Eye (tissue), 1 donor: ENCODE results near the gene REEP1.
"Not testable (repeated sequence)": the region's sequence is repeated elsewhere in the genome, so short reads cannot be mapped to it uniquely, and the experiment has no call there.

Source experiments
- DNase-seq: peaks from one replicate; pipeline ENCODE4 v3.0.0-alpha.2; 2015

REEP1 gene

DNA sequence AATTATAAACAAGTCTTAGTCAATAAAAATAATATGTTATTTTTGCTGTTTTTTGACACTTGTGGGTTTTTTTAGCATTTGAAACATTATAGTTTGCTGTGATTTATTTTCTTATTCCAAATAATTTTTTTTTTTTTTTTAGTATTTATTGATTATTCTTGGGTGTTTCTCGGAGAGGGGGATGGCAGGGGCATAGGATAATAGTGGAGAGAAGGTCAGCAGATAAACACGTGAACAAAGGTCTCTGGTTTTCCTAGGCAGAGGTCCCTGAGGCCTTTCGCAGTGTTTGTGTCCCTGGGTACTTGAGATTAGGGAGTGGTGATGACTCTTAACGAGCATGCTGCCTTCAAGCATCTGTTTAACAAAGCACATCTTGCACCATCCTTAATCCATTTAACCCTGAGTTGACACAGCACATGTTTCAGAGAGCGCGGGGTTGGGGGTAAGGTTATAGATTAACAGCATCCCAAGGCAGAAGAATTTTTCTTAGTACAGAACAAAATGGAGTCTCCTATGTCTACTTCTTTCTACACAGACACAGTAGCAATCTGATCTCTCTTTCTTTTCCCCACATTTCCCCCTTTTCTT lies 8.5 kb upstream of the REEP1 start:
- not testable (repeated sequence) for DNase-seq

DNA sequence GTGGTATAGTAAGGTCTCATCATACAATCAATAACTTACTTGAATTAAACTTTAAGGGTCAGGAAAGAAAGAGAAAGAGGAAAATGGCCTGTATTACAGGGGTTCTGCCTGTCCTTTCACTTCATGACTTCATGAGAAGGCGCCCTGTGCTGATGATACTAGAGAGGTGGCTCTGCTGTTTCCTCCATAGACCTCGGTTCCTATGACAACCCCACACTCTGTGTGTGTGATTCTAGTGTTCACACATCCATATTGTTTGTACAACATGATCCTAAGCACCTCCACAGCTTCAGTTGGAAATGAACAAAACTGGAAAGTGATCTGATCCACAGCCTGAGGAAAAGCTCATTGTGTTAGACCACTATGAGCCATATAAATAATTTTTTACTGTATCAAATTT lies 7.0 kb upstream of the REEP1 start:
- DNase-seq: no peak

DNA sequence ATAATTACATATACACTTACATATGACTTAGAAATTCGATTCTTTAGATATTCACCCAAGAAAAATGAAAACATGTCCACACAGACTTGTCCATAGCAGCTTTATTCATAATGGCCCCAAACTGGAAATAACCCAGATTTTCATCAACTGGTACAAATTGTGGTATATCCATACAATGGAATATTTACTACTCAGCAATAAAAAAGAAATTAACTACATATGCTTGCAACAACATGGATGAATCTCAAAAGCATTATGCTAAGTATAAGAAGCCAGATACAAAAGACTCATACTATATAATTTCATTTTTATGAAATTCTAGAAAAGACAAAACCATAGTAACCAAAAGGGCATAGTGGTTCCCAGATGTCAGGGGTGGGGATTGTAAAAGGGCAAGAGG lies 5.1 kb upstream of the REEP1 start:
- no peak for DNase-seq

DNA sequence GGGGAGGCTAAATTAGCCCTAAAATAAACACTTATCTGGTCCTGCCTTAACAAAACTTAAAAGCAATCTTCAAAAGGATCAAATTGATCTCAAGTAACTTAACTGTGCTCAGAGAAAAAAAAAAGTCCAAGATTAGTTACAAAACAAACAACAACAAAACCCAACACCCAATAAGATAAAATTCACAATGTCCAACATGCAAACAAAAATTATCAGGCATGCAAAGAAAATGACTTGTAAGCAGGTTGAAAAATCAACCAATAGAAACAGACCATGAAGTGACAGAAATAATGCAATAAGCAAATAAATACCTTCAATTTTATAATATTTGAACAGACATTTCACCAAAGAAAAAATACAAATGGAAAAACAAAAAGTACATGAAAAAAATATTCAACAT lies 4.0 kb upstream of the REEP1 start:
- DNase-seq: no peak

DNA sequence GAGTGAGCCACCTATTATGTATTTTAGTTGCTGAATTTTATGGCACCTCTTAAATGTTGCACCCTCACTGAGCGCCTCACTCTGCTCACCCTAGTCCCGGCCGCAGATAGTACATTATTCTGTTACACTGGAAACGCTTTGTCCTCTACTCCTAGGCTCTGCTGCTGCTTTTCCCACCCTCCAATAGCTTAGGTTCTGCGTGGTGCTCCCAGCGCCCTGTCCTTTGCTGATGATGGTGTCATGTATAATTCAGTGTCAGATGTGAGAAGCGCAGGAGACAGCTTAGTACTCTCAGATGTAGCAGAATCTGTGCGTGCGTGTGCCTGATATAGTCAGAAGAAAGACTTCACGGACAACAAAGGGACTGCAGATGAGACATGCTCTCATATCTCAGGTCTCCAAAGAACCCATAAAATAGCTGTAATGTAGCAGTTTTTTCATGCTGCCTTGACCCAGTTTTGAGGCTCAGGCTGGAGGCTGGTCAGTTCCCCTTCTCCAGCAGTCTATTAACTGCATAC lies 1.4 kb upstream of the REEP1 start:
- peak; percentile 48 for DNase-seq

DNA sequence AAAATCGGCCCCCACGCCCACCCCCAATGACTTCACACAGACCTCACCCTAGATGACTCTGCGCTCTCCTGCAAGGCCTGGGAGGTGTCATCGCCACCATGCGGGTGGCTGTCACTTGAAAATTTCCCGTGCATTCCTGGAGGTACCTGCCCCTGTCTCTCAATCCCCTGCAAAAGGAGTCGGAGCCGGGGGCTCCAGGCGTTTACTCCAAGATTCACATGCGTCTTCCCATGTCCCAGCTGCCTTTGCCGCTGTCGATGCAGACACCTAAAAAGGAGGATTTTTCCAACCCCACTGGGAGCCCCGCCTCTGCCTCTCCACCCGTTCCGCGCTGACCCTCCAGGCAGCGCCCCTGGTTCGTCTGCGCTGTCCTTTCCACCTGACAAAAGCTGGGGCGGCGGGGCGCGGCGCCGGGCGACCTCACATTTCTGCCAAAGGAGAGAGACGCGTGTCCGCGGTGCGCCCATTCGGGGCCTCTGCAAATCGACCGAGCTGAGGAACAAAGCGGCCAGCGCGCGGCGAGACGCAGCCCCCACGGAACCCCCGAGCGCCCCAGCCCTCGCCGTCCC lies 667 bp downstream of the REEP1 start:
- DNase-seq: peak; percentile 71

DNA sequence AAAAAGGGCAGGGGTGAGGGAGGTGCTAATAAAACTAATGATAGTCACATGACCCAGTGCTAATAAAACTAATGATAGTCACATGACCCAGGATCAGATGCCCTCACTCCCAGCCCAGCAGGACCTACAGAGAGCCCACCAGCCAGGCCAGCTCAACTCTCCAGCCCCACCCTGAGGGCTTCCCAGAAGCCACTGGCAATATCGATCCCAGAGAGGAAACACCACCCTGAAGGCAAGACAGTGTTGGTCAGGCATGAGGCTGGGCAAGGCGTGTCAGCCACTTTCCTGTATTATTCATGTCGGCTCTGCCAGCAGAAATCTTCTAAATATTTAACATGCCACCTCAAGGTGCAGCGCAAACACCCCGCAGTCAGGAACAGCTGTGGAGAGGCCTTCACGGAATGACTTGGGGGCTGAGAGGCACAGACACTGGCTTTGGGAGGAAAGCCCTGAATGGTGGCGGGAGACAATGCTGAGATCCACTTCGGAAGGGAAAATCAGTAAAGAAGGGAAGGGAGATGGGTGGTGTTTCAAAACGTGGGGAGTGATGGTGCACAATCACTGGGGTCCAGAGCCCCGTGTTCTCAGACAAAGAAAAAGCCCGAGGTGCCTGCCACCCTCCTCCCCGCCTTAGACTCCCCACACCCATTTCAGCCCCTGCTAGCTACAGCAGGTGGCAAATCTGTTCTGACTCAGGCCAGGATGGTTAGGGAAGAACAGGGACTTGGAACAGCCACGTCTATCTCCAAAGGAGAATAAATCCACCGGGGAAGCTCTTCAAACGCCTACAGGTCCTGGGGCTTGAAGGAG lies 1.4 kb downstream of the REEP1 start:
- DNase-seq: peak; percentile 63

DNA sequence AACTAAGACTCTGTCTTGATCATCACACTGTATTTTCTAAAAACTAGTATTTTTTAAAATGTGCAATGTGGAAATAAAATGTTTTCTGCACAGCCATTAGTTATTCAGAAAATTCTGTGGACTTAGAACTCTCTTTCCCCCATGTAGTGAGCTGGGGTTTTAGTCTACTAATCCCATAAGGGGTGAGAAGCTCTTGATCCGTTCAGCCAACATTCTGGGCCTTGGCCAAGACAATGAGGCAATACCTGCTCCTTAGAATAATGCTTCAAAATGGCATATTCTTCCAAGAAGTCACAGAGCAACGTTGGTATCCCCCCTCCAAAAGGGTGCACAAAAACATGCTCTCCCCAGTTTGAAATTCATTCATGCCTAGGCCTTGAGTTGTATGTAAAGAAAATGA lies 4.0 kb downstream of the REEP1 start:
- no peak for DNase-seq

DNA sequence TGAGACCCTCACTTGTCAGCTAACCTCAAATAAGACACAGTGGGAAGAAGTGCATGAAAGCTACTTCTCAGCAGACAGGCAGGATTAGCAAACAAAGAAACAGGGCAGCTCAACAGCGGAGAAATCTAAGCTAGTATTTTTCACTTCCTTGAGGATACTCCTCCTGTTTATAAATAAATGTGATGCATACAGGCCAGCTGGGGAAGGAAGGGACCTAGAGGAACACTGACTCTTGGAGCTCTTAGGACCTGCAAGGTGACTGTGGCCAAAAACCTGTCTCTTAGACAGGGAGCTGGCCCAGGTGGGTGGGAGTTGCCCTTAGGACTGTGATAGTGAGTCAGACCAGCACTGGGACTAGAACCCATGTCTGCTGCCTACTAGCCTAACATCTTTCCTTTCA lies 4.8 kb downstream of the REEP1 start:
- DNase-seq: no peak

DNA sequence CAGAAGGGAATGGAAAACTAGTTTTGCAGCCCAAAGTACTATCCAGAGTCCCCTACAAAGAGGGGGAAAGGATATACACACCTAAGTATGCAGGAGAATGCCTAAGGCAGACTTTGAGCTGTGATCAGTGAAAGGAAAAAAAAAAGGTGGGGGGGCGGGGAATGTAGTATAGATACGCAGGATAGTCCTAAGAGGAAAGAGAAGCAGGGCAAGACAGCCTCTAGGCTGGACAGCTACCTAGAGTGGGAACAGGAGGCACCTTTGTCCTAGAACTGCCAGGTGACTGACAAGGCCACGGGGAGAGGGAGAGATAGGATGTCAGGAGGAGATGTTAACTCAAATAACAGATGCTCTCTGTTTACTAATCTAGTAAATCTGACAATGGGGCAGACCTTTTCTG lies 6.0 kb downstream of the REEP1 start:
- no peak for DNase-seq

DNA sequence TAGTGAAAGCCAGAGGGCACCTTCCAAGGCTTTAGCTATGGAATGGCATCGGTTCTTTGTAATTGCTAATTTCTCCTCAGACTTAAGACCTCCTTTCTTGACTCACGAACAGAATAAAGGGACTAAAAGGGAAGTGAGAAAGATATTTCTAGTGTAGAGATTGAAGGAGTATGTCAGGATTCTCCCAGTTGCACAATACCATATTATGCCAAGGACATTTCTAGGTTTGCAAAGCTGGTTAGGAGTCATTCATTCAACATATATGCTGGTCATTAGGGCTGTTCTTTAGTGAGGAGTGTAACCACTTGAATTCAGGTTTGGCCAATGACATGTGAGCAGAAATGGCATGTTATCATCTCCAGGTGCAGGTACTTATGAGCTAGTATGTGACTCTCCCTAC lies 7.4 kb downstream of the REEP1 start:
- DNase-seq: no peak

DNA sequence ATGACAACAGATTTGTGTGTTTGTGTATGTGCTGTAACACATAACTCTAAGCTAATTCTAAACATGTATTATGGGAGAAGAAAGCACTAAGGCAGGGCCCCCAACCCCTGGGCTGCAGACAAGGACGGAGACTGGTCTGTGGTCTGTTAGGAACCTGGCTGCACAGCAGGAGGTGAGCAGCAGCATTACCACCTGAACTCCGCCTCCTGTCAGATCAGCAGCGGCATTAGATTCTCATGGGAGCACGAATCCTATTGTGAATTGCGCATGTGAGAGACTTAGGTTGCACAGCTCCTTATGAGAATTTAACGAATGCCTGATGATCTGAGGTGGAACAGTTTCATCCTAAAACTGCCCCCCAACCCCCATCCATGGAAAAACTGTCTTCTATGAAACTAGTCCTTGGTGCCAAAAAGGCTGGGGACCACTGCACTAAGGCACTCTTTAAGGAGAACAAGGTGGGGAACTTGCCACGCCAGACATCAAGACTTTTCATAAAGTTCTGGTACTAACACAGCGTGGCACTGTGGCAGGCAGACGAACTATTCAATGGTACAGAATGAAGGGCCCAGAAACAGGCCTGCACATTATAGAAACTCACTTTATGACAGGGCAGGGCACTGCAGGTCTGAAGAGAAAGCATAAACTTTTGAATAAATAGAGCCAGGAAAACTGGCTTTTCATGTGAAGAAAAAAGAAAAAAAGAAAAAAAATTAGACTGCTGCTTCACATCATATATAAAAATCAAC lies 14.0 kb downstream of the REEP1 start:
- no peak for DNase-seq

DNA sequence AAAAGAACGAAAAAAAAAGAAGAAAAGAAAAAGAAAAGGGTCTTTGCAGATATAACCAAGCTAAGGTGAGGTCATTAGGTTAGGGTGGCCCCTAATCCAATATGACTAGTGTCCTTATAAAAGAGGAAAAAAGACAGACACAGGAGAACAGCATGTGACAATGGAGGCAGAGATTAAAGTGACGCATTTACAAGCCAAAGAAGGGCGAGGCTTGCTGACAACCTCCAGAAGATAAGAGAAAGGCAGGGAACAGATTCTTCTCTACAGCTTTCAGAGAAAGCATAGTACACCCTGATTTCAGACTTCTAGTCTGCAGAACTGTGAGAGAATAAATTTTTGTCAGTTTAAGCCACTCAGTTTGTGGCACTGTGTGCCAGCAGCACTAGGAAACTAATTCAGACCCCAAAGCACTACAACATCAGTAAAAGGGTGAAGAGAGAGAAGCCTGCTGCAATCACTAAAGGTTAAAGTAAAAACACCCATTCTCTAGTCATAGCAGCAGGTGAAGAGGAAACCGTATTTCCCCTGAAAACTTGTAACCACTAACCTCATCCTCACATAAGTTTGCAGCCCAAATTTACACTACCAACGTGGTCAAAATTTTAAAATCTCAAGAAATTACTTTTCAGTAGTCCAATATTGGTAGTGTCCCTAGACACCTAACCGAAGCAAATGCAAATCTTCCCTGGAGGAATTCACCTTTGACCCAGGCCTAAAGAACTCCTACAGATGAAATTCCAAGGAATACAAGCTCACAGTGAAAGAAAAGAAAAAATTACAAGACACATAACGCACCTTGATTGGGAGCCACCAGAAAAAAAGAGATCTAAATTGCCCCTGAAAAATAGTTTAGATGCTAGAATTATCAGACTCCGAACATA lies 17.5 kb downstream of the REEP1 start:
- DNase-seq: no peak

DNA sequence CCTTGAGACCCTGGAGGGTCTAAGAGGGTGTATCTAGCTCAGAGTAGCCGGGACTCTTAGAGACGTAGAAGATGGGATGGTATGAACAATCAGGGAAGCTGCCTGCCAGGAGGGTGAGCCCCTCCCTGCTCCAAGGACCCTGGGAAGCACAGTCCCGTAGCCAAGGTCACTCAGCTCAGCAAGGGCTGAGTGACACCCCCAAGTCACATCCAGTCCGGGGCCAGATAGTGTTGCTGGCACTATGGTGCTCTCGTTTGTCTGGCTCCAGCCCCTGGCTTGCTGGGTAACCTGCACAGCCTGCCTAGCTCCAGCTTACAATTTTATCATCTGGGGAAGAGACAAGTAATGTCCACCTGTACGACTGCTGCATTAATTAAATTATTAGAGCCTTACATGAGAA lies 22.3 kb downstream of the REEP1 start:
- no peak for DNase-seq

DNA sequence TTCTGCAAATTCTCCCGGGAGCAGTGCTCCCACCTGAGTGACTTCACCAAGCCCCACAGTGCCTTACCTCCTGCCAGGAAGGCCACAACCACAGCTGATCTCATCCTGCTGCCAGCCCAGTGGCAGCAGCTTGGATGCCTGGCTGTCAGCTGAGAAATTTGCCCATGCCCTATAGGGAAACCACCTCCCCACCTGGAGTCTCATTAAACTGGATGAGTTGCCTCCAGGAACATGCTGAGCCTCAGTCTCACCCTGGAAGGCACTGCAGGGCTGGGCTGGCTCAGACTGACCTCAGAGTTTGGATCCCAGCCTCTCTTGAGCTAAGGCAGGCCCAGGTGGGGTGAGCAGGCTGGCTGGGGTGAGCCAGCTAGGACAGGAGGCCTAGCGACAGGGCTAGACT lies 23.3 kb downstream of the REEP1 start:
- no peak for DNase-seq

DNA sequence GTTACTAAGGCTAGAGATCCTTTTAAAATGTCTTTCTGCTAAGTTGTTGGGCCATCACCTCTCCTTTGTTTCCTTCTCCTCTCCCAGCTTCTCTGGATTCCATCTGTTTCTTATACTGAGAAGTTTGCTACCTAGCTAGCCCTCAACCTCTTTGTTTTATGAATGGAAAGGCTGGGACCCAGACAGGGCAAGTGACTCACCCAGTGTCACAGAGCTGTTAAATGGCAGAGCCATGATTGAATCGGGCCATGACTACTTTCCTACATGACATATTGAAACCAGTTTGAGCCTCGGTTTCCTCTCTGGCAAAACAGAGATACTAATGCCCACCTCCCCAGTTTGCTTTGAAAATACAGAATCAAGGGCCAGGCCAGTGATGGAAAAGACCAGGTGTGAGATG lies 24.1 kb downstream of the REEP1 start:
- no peak for DNase-seq

DNA sequence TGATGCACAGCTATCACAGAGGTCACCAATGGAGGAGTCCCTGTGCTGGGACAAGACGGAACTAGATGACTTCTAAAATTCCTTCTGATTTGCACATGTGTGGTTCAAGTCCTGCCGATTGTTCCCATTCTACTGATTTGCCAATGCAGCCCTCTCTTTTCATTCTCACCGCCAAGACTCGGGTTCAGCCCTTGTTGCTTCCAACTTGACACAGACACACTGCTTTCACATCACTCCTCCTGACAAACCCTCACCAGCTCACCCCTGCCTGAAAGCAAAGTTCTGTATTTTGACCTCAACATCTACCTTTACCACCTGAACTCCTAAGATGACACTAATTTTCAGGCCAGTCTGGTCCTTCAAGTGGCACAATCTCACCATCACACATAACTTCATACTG lies 25.5 kb downstream of the REEP1 start:
- DNase-seq: no peak

DNA sequence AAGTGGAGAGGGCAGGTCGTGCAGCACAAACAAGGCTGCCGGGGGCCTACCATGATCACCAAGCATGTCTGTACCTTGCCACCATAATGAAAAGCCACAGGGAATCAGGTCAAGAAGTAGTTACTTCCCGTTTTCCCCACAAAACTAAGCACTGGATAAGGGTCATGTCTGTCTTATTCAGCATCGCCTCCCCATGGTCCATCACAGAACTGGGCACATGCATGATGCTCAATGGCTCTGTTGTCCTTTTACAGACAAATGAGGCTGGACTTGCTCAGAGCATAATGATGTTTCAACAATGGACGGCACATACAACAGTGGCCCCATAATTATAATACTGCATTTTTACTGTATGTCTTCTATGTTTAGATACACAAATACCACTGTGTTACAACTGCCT lies 27.5 kb downstream of the REEP1 start:
- no peak for DNase-seq

DNA sequence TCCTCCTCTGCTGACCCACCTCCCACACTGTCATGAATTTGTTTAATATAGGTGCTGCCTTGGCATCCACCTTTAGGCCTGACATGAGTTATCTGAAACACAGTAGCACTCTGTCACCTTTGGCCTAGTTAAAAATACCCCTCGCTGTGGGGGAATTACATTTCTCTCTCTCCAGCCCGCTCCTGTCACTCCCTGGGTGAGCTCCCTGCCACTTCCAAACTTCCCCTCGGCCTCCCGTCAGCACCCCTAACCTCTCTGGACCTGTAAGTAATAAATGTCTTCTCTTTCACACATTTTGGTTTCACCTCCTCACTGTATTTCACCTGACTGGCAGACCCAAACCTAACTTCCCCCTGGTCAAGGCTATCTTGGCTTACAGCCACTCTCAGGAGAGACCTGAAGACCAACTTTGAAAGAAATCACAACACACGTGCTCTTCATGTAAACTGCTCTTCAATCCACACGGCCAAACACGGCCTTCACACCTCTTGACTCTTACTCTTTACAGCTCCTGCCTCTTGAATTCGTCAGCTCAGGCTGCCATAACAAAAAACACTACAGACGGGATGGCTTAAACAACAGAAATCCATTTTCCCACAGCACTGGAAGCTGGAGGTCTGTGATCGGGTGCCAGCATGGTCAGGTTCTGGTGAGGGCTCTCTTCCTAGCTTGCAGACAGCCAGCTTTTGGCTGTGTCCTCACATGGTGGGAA lies 28.3 kb downstream of the REEP1 start:
- no peak for DNase-seq

DNA sequence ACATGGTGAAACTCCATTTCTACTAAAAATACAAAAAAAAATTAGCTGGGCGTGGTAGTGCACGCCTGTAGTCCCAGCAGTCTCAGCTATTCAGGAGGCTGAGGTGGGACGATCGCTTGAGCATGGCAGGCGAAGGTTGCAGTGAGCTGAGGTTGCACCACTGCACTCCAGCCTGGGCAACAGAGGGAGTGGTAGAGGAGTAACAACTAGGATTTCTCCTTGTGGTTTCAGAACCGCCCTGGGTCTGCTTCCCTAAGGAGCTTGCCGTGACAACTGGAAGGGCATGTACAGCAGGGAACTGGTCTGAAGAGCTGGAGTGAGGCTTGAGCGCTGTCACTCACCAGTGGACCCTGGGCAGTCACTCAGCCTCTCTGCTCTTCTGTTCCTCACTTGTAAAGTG lies 29.1 kb downstream of the REEP1 start:
- no peak for DNase-seq

DNA sequence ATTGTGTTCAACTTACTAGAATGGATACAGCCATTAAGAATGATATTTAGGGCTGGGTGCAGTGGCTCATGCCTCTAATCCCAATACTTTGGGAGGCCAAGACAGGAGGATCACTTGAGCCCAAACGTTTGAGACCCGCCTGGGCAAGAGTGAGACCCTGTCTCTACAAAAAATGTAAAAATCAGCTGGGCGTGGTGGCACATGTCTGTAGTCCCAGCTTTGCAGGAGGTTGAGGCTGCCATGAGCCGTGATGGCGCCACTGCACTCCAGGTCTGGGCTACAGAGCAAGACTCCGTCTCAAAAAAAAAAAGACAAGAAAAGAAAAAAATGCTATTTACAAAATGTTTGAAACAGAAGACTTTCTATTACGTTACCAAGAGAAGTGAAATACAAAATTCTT lies 30.0 kb downstream of the REEP1 start:
- DNase-seq: no peak

DNA sequence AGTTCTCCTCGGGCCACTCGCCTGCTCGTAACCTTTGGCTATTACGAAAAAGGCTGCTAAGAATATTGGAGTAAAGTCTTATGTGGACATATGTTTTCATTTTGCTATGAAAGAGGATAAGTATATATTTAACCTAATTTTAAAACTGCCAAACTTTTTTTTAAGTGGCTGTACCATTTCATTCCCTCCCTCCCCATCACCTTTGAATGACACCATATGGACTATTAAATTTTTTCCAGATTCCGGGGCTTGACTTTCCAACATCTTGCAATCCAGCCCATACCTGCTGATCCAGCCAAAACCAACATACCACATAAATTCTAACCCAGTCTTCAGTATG lies 31.5 kb downstream of the REEP1 start:
- peak; percentile 38 for DNase-seq
